GM18526 (cell line): ENCODE data around the gene EIF4G3.

Experiments
- POLR2A ChIP-seq: IDR thresholded peaks from 3 replicates; pipeline ENCODE4 v1.6.1; 2011; ENCODE audit not compliant: insufficient read length; ENCODE audit errors: extremely low read depth

The EIF4G3 gene

GRCh38 chr1:21030181-21030580, 146.5 kb downstream of the EIF4G3 start:
- TF ChIP-seq POLR2A, result no peak

DNA sequence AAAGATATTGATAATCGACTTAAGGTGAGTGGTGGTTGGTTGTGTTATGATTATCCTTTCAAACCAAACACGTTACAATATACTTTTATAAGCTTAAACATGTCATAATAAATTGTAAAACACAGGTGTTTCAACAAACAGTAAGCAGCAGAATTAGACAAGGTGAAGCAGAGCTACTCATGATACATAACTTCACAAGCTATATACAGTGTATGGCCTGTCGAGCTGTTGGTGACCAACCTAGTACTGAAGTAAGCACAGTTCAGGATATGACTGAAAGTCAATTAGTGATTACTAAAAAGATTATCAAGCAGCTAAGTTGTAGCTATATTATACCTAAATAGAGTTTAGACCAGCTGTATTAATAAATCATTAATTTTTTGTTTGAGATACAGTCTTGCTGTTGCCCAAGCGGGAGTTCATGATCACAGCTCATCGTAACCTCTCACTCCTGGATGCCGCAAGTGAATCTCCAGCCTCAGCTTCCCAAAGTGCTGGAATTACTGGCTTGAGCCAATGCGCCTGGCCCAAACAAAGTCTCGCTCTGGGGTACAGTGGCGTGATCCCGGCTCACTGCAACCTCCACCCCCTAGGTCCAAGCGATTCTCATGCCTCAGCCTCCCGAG, 148.1 kb downstream of the EIF4G3 start:
- no peak for TF ChIP-seq POLR2A

DNA sequence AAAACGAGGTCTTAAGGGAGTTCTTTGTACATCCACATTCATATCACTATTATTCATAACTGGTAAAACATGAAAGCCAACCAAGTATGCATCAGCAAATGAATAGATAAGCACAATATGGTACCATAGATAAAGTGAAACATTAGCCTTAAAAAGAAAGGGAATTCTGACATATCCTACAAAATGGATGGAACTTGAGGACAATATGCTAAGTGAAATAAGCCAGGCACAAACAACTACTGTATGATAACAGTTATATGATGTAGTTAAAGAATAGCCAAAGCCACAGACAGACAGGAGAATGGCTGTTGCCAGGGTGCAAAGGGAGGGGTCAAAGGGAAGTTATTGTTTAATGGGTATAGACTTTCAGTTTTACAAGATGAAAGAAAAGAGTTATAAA, 148.9 kb downstream of the EIF4G3 start:
- TF ChIP-seq POLR2A, result no peak

DNA sequence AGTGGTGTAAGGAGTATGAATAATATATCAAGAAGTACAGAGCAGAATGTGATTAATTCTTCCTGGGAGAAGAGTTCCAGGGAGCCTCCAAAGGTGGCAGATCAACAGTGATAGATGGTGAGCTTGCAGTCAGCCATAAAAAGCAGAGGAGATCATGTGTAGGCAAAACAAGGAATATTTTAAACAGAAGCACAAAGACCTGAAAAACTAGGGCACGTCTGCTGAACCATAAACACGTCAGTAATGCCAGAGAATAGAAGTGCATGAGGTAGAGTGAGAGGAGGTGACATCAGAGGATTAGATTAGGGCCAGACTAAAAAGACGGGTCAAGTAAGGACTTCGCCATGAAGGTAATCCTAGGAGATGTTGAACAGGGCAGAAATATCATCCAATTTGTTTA, 151.8 kb downstream of the EIF4G3 start:
- TF ChIP-seq POLR2A, result no peak

GRCh38 chr1:21022279-21023040, 154.2 kb downstream of the EIF4G3 start:
- no peak for TF ChIP-seq POLR2A

- TF ChIP-seq POLR2A, result no peak
Observed at GRCh38 chr1:21021311-21021710, 155.4 kb downstream of the EIF4G3 start.

DNA sequence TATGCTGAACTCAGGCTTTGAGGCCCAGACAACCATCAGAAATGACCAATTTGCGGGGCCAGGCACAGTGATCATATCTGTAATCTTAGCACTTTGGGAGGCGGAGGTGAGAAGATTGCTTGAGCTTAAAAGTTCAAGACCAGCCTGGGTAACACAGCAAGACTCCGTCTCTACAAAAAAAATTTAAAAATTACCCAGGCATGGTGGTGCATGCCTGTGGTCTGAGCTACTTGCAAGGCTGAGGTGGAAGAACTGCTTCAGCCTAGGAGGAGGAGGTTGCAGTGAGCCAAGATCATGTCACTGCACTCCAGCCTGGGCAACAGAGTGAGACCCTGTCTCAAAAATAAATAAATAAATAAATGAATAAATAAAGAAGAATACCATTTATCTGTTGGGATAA, 156.5 kb downstream of the EIF4G3 start:
- TF ChIP-seq POLR2A, result no peak

GRCh38 chr1:21018673-21019072, 158.0 kb downstream of the EIF4G3 start:
- no peak for TF ChIP-seq POLR2A

DNA sequence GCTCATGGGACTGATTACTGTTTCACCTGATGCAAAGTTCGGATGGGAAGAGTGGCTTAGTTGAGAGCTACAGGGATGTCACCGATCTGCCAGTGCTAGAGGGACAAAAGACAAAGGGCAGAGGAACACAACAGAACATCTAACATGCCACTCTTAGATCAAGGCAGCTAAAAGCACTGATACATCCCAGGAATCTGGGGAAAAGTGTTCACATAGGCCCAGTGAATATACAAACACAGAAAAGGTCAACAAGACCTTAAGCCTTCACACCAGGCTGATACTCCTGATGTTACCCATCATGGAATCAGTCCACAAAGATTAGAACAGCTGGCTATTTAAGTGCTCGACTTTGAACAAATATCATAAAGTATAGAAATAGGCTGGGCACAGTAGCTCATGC, 163.2 kb downstream of the EIF4G3 start:
- TF ChIP-seq POLR2A, result no peak

DNA sequence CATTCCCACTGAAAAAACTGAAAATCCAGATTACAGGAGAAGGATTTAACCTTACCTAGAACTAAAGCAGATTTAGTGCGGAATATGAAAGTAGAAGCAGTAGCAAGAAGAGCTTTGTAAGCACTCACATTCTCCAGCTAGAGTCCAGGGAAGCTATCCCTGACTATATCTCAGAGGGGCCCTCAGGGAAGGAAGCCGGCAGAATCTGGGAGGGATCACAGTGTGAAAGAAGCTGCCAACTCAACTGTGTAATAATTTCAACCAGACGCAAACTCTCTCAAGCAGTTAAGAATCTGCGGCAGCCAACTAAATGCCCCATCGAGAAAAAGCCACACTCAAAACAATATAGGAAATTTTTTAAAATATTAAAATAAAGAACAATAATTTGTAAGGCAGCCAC, 163.8 kb downstream of the EIF4G3 start:
- TF ChIP-seq POLR2A, result no peak

DNA sequence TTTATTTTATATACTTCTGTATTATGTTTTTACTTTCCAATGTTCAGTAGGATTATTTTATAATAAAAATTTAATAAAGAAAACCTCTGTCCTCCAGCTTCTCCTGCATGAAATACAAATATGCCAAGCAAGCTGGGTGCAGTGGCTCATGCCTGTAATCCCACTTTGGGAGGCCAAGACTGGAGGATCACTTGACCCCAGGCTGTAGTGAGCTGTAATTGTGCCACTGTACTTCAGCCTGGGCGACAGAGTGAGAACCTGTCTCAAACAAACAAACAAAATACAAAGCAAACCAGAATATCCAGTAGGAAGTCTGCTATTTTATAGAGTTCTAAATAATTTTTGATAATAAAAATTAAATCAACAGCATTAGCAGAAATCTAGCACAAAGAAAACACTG, 168.8 kb downstream of the EIF4G3 start:
- no peak for TF ChIP-seq POLR2A

DNA sequence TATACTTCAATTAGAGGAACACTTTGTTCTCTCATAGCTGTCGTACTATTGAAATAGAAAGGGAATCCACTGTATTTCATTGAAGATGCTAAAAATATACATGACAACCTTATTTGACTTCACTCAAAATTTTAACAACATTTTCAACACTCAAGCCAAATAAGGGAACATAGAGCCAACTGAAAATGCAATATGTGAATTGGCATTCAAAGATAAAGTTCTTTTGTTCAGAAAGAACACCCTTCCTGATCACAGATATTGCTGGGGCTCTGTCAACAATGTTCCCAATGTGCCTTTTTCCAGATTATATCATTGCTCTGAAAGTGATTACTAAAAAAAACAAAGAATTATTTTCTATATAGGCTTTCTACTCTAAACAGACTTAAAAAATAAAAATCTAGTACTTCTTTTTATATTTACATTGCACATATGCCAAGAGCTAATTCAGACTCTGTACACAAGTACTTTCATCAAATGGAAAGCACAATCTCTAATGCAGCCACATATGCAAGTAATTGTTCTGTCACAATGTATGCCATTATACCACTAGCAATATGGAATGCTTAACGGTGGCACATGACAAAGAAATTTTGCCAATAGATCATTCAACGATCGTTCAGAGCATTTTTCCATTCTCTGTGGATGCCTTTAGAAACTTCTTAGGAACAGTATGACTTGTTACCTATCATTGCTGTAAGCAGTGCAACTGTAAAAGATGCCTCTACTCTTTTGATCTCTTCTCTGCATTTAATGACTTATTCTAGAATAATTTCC, 171.0 kb downstream of the EIF4G3 start:
- no peak for TF ChIP-seq POLR2A

DNA sequence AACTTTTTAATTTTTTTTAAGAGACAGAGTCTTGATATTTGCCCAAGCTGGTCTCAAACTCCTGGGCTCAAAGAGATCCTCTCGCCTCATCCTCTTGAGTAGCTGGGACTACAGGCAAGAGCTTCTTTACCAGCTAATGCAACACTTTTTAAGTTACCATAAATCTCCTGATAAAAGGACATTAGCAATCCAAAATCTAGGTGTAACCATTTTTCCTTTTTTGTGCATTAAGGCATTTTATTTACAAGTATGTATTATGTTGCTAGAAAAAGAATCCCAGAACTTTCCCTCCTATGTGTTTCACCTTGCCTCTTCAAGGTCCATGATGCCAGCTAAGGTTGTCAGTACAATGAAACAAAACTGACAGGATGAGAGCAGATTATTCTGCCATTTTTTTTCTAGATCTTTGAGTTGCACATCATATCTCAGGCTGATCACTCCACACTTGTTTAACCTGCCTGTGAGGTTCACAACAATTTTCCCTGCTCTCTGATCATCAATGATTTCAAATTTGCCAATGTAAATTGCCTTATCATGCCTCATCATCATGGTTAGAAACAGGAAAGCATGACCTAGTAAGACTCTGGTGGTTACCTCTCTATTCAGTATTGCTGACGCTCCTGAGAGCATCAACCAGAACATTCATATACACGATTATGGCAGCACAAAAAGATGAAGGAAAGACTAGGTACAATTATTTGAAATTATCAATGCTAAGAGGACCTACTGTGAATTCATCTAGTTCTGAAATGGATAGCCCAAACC, 173.2 kb downstream of the EIF4G3 start:
- no peak for TF ChIP-seq POLR2A

DNA sequence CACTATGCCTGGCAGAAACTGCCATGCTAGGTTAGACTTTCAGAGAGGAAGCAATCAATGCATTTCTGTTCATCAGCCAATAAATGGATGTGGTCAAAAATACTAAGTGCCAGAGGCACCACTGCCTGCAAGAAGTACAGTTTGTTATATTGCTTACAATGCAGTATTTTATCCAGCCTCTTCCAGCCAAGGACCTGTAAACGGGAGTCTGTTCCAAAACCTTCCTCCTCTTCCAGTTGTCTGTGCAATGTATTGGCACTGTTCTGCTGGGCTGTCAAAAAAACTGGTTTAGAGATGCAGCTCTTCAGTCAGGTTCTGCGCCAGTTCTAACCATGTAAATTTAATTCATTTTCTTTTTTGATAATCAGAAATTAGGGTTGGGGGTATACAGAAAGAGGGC, 175.7 kb downstream of the EIF4G3 start:
- no peak for TF ChIP-seq POLR2A

DNA sequence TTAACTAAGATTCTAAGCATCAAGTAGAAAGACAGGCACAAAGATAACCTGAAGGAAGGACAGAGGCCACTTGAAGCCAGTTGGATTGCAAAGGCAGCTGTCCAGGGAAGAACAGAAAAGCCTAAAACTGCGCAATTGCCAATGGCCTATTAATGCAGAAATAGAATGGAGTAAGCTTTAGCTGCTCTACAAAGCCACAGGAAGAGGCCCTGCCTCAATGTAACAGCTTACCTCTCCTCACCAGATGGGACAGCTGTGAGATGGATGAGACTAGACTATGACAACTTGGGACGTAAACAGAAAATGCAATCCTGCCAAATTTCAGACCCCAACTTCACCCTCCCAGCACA, 176.5 kb downstream of the EIF4G3 start:
- TF ChIP-seq POLR2A, result no peak
